GM18868 (cell line): ENCODE data around the gene MON1A.
A peak's percentile ranks its signal among the peaks of the same experiment; 100 is the strongest.
"Not testable (repeated sequence)": the region's sequence is repeated elsewhere in the genome, so short reads cannot be mapped to it uniquely, and the experiment has no call there.

Experiments
- ATAC-seq: cut with Tn5 transposase; IDR thresholded peaks from one replicate; pipeline ENCODE4 v1.9.1; 2021; ENCODE audit warnings: mild to moderate bottlenecking, moderate library complexity; ENCODE audit not compliant: unreplicated experiment

The MON1A gene

GRCh38 chr3:49929291-49930167 is at the start of gene MON1A:
Gene MON1A (minus strand): TSS chr3:49929811. CDS start chr3:49913346, 16,465 bp downstream.
- ATAC-seq = peak; percentile 93

- ATAC-seq = no peak
These were observed 47.3 kb upstream of the MON1A start for GRCh38 chr3:49976942-49977341.

- no peak for ATAC-seq
These were observed 43.0 kb upstream of the MON1A start for GRCh38 chr3:49972656-49973055.

GRCh38 chr3:49968346-49968745 is 38.7 kb upstream of the MON1A start:
- no peak for ATAC-seq

- ATAC-seq = no peak
These were observed 37.7 kb upstream of the MON1A start for GRCh38 chr3:49967291-49967690.

GRCh38 chr3:49966233-49966942 is 36.8 kb upstream of the MON1A start:
- no peak for ATAC-seq

- no peak for ATAC-seq
These were observed 26.0 kb upstream of the MON1A start for GRCh38 chr3:49955636-49956035.

- no peak for ATAC-seq
These were observed 23.3 kb upstream of the MON1A start for GRCh38 chr3:49952924-49953323.

GRCh38 chr3:49942651-49943050 is 13.0 kb upstream of the MON1A start:
- no peak for ATAC-seq

- no peak for ATAC-seq
These were observed 11.1 kb upstream of the MON1A start for GRCh38 chr3:49940667-49941249.

- ATAC-seq = peak; percentile 91
These were observed 10.5 kb upstream of the MON1A start, which contains the start of gene RBM6 for GRCh38 chr3:49939858-49940666. Gene RBM6 (plus strand): TSS chr3:49940150. CDS start chr3:49962642, 22,492 bp downstream.

GRCh38 chr3:49937090-49937489 is 7.5 kb upstream of the MON1A start:
- ATAC-seq = no peak

GRCh38 chr3:49932281-49932680 is 2.7 kb upstream of the MON1A start:
- not testable (repeated sequence) for ATAC-seq

- no peak for ATAC-seq
These were observed 1.3 kb upstream of the MON1A start for GRCh38 chr3:49930922-49931321.

GRCh38 chr3:49930168-49930690 is 618 bp upstream of the MON1A start:
- ATAC-seq = no peak

GRCh38 chr3:49928481-49929017 is 1.1 kb downstream of the MON1A start:
- ATAC-seq = no peak

GRCh38 chr3:49927798-49928197 is 1.8 kb downstream of the MON1A start:
- ATAC-seq = no peak

GRCh38 chr3:49926117-49926728 is 3.4 kb downstream of the MON1A start:
- no peak for ATAC-seq

GRCh38 chr3:49925485-49925884 is 4.1 kb downstream of the MON1A start:
- no peak for ATAC-seq

GRCh38 chr3:49924683-49925082 is 4.9 kb downstream of the MON1A start:
- ATAC-seq = no peak
